ENCODE data around the gene CFAP43. TPM values are rescaled to one million over a fixed set of nuclear protein-coding genes. Genes with fewer than 3 reads are reported as not detected.

Gene CFAP43
- total and polyA plus RNA-seq, 2 of the 8 experiments (the other 6 are each of a cell fraction or from before 2014, with no cell fraction given), result 0.11 to 0.27 TPM

GRCh38 chr10:104098358-104098925, 133.7 kb downstream of the CFAP43 start:
- Histone ChIP-seq H3K56ac (replicated peaks; ENCODE audit: insufficient read length, low read depth, low read length) (no peak overlapping the region), H2AFZ (ENCODE audit: low read length) (no peak overlapping the region), H3K4ac (replicated peaks; ENCODE audit: insufficient read length, low read depth, low read length) (no peak overlapping the region), H4K91ac (replicated peaks; ENCODE audit: insufficient read length, low read length) (no peak overlapping the region), H3K14ac (ENCODE audit: insufficient read length) (no peak overlapping the region), H3K79me2 (ENCODE audit: control insufficient read depth in 1 of 2, insufficient read depth in 2 of 2, low read length in 2 of 2) (no peaks in the 10 kb centered on the region), H3K23ac (ENCODE audit: insufficient read length) (no peak overlapping the region), H3K23me2 (ENCODE audit: low read depth, low read length) (no peaks in the 10 kb centered on the region), H2BK5ac (ENCODE audit: low read depth, low read length) (no peak overlapping the region), H2BK15ac (ENCODE audit: low read length) (no peak overlapping the region), H3K4me1 (replicated peaks in 1 of 4; ENCODE audit: control insufficient read depth in 3 of 4, insufficient read depth in 4 of 4, low read length in 3 of 4) (no peaks in the 10 kb centered on the region), H3K36me3 (ENCODE audit: control insufficient read depth in 2 of 4, insufficient read depth in 4 of 4, low read length in 3 of 4) (no peaks in the 10 kb centered on the region), H3K27me3 (replicated peaks in 1 of 4; ENCODE audit: control insufficient read depth in 3 of 4, extremely low read depth in 1 of 4, insufficient read depth in 3 of 4, low read length in 3 of 4) (no peaks in the 10 kb centered on the region), H4K5ac (ENCODE audit: insufficient read length, low read depth, low read length) (no peak overlapping the region), H3K27ac (ENCODE audit: low read depth, low read length) (no peak overlapping the region), H3K4me2 (ENCODE audit: insufficient read depth in 1 of 2, low read depth in 2 of 2, low read length in 2 of 2) (no peak overlapping the region), H3K18ac (ENCODE audit: extremely low read depth, low read length) (no peak overlapping the region), H3K79me1 (ENCODE audit: low read depth, low read length) (no peaks in the 10 kb centered on the region), H2BK120ac (replicated peaks; ENCODE audit: low read depth, low read length) (no peak overlapping the region), H3K9me3 (ENCODE audit: insufficient read depth in 2 of 2, low read depth in 1 of 2, low read length in 1 of 2) (peaks cover 8 to 9% of the 10 kb centered on the region in 2 experiments; a peak in 3 of 4 replicates), H2BK20ac (ENCODE audit: low read length) (no peak overlapping the region), H3K4me3 (ENCODE audit: extremely low read depth in 1 of 4, insufficient read depth in 2 of 4, low read depth in 3 of 4, low read length in 4 of 4) (no peak overlapping the region), H3K9ac (replicated peaks in 1 of 4; ENCODE audit: extremely low read depth in 1 of 4, low read depth in 3 of 4, low read length in 3 of 4) (no peak overlapping the region), H2BK12ac (ENCODE audit: low read depth, low read length) (no peak overlapping the region), H4K20me1 (replicated peaks in 1 of 2; ENCODE audit: control insufficient read depth in 1 of 2, insufficient read depth in 2 of 2, low read length in 2 of 2) (no peaks in the 10 kb centered on the region), H4K8ac (ENCODE audit: extremely low read depth, insufficient read depth, low read length) (no peak overlapping the region), H2AK5ac (ENCODE audit: low read depth, low read length) (no peak overlapping the region)
- FAIRE-seq (no peak), DNase-seq (ENCODE audit: low read depth in 1 of 2, low spot score in 2 of 2) (no peak)
- no peak for TF ChIP-seq USF2 (IDR thresholded peaks at IDR 0.05; ENCODE audit: low read length)
- TF ChIP-seq GTF2F1 (IDR thresholded peaks at IDR 0.05; ENCODE audit: borderline replicate concordance, low read depth, low read length), result no peak
- no peak for TF ChIP-seq RNF2 (IDR thresholded peaks at IDR 0.05; ENCODE audit: borderline replicate concordance, low read depth, low read length, missing control alignments, poor library complexity, severe bottlenecking)
- no peak for TF ChIP-seq ASH2L (IDR thresholded peaks at IDR 0.05; ENCODE audit: low read length)
- no peak for TF ChIP-seq SIN3A (conservative IDR thresholded peaks at IDR 0.05 in 1 of 2, IDR thresholded peaks at IDR 0.05 in 1 of 2; ENCODE audit: low read depth in 1 of 2, low read length in 2 of 2)
- TF ChIP-seq FOSL1 (IDR thresholded peaks at IDR 0.05; ENCODE audit: insufficient read depth, low read depth, low read length), result no peak
- ChIA-PET CTCF (ENCODE audit: partially characterized antibody) (interaction anchor here (0.9 kb wide), 1 partner anchor 34 kb away, joined by 3 read pairs; no protein-coding TSS in a partner anchor), POLR2A (ENCODE audit: partially characterized antibody) (interaction anchor here (1.0 kb wide), 1 partner anchor 22 kb away, joined by 3 read pairs; no protein-coding TSS in a partner anchor)
- 90% methylated on average over 4 of the region's 4 CpGs; no CpG with 5 or more reads in 1 of the 2 experiments for WGBS, 2 experiments (ENCODE audit: extremely low coverage in 1 of 2, insufficient coverage in 1 of 2, insufficient read length in 1 of 2, insufficient replicate concordance in 2 of 2, low coverage in 1 of 2, low lambda C conversion rate in 2 of 2, missing lambda C conversion rate in 1 of 2)

Data from H1 (cell line).